Forelimb muscle (tissue), 1 donor: ENCODE measurements around the gene KDM1A. TPM values are rescaled to one million over a fixed set of nuclear protein-coding genes. Genes with fewer than 3 reads are reported as not detected.
"Not testable (repeated sequence)": the region's sequence is repeated elsewhere in the genome, so short reads cannot be mapped to it uniquely, and the experiment has no call there.

ENCODE experiments used
- DNase-seq: peaks from one replicate; pipeline ENCODE4 v3.0.0-alpha.2; 2013; ENCODE audit warnings: low read depth
- polyA plus RNA-seq: library from polyadenylated mRNA; unstranded; fragments of 120-200 nt; gene quantifications from one replicate; pipeline ENCODE4 v1.2.1, GENCODE V29; 2013; ENCODE audit not compliant: insufficient read length

KDM1A gene
- 65.3 TPM for polyA plus RNA-seq

- DNase-seq, result peak; percentile 84
Observed at GRCh38 chr1:23019094-23019862, at the start of gene KDM1A. Gene KDM1A, plus strand, starts transcription at chr1:23019468. Its CDS starts 129 bp downstream, at chr1:23019597.

GRCh38 chr1:22970096-22970495, 49.2 kb upstream of the KDM1A start:
- no peak for DNase-seq

- no peak for DNase-seq
Observed at GRCh38 chr1:22971161-22971560, 48.1 kb upstream of the KDM1A start.

GRCh38 chr1:22971611-22972405, 47.5 kb upstream of the KDM1A start:
- no peak for DNase-seq

GRCh38 chr1:22972760-22973159, 46.5 kb upstream of the KDM1A start, which contains the start of gene LACTBL1:
Gene LACTBL1, minus strand, starts transcription at chr1:22972866. Its CDS starts 550 bp downstream, at chr1:22972316.
- DNase-seq, result no peak

GRCh38 chr1:22975694-22976093, 43.6 kb upstream of the KDM1A start:
- no peak for DNase-seq

- DNase-seq, result no peak
Observed at GRCh38 chr1:22976127-22976460, 43.2 kb upstream of the KDM1A start.

GRCh38 chr1:22976461-22977243, 42.6 kb upstream of the KDM1A start:
- no peak for DNase-seq

- DNase-seq, result no peak
Observed at GRCh38 chr1:22978299-22978698, 41.0 kb upstream of the KDM1A start.

- not testable (repeated sequence) for DNase-seq
Observed at GRCh38 chr1:22980471-22980790, 38.8 kb upstream of the KDM1A start.

GRCh38 chr1:22983944-22984343, 35.3 kb upstream of the KDM1A start:
- DNase-seq, result no peak

- DNase-seq, result not testable (repeated sequence)
Observed at GRCh38 chr1:22992384-22992783, 26.9 kb upstream of the KDM1A start.

GRCh38 chr1:22993220-22993795, 26.0 kb upstream of the KDM1A start:
- DNase-seq, result not testable (repeated sequence)

GRCh38 chr1:22995774-22996173, 23.5 kb upstream of the KDM1A start:
- no peak for DNase-seq

GRCh38 chr1:22997528-22997927, 21.7 kb upstream of the KDM1A start:
- DNase-seq, result not testable (repeated sequence)

GRCh38 chr1:23000133-23000532, 19.1 kb upstream of the KDM1A start:
- not testable (repeated sequence) for DNase-seq

- DNase-seq, result not testable (repeated sequence)
Observed at GRCh38 chr1:23002218-23002617, 17.1 kb upstream of the KDM1A start.

GRCh38 chr1:23004112-23004511, 15.2 kb upstream of the KDM1A start:
- DNase-seq, result no peak

- not testable (repeated sequence) for DNase-seq
Observed at GRCh38 chr1:23004769-23005168, 14.5 kb upstream of the KDM1A start.

- no peak for DNase-seq
Observed at GRCh38 chr1:23007106-23007505, 12.2 kb upstream of the KDM1A start.

GRCh38 chr1:23008901-23009300, 10.4 kb upstream of the KDM1A start:
- DNase-seq, result no peak

GRCh38 chr1:23010025-23010424, 9.2 kb upstream of the KDM1A start:
- not testable (repeated sequence) for DNase-seq
